Endothelial cell of umbilical vein (primary cell): Measurements from ENCODE around the gene GAS5. TPM values are rescaled to one million over a fixed set of nuclear protein-coding genes. Genes with fewer than 3 reads are reported as not detected.

ENCODE experiments used
- BruUV-seq: library from RNA; stranded (reverse); fragments of 400-500 nt; replicated peaks from 2 replicates; lab custom pipeline; 2021; lab: Mats Ljungman, UMichigan
- CTCF ChIA-PET: fragments of 300-600, 350-600 bp; sonication (Branson Sonifier 250); formaldehyde crosslinking; loops from one replicate; lab custom pipeline; 2021; ENCODE audit warnings: antibody characterized with exemption, inconsistent platforms; lab: Charles Lee
- POLR2A ChIA-PET: fragments of 300-600, 350-600 bp; sonication (Branson Sonifier 250); formaldehyde crosslinking; loops from one replicate; lab custom pipeline; 2021; ENCODE audit warnings: antibody characterized with exemption, inconsistent platforms; lab: Charles Lee
- DNase-seq: peaks from one replicate; pipeline ENCODE4 v3.0.0-alpha.2; 2011; ENCODE audit warnings: low read depth, low spot score
- FAIRE-seq: peaks from 2 replicates; lab custom pipeline; 2011; peaks lifted over from hg19 to GRCh38; lab: Jason Lieb, UNC
- H2AFZ ChIP-seq: 2 replicates; pipeline ENCODE4 v1.6.0; 2012; ENCODE audit warnings: low read depth, low read length, control low read depth, inconsistent platforms
- H3K27ac ChIP-seq: 2 replicates; pipeline ENCODE4 v1.5.1; 2011; ENCODE audit warnings: low read depth, mild to moderate bottlenecking, control low read depth, low read length, moderate library complexity; ENCODE audit not compliant: insufficient read depth
- H3K27me3 ChIP-seq, 2 experiments: 2 replicates each; pipeline versions ENCODE4 v1.6.0 to v1.6.1; 2011; ENCODE audit warnings: low read length in 2 of 2, mixed read lengths in 1 of 2; ENCODE audit not compliant: control insufficient read depth in 2 of 2, insufficient read depth in 2 of 2
- H3K36me3 ChIP-seq, 2 experiments: 2 replicates in 1 of 2; 3 replicates in 1 of 2; pipeline ENCODE4 v1.5.1; 2011; ENCODE audit warnings: low read length in 2 of 2, mild to moderate bottlenecking in 1 of 2, moderate library complexity in 1 of 2; ENCODE audit not compliant: control insufficient read depth in 2 of 2, insufficient read depth in 2 of 2; ENCODE audit errors: extremely low read depth in 1 of 2
- H3K4me1 ChIP-seq: 3 replicates; pipeline ENCODE4 v1.5.1; 2011; ENCODE audit warnings: mild to moderate bottlenecking, low read length; ENCODE audit not compliant: control insufficient read depth, insufficient read depth; ENCODE audit errors: extremely low read depth
- H3K4me2 ChIP-seq: 2 replicates; pipeline ENCODE4 v1.6.1; 2011; ENCODE audit warnings: low read length, control low read depth, mixed read lengths; ENCODE audit not compliant: insufficient read depth
- H3K4me3 ChIP-seq, 3 experiments: fragments of 200-600 bp in 1 of 3; sonication (generic), shearing (Covaris generic) in 1 of 3; replicated peaks in 1 of 3; 2 replicates each; pipeline ENCODE4 v1.5.1; 2011 to 2016; ENCODE audit warnings: control low read depth in 3 of 3, low read length in 3 of 3, mild to moderate bottlenecking in 2 of 3, inconsistent platforms in 1 of 3, low read depth in 1 of 3, moderate library complexity in 1 of 3; ENCODE audit not compliant: insufficient read depth in 1 of 3
- H3K79me2 ChIP-seq: 2 replicates; pipeline ENCODE4 v1.6.0; 2012; ENCODE audit warnings: low read length, inconsistent platforms; ENCODE audit not compliant: control insufficient read depth, insufficient read depth
- H3K9ac ChIP-seq: replicated peaks from 2 replicates; pipeline ENCODE3; 2011; ENCODE audit warnings: low read length, control low read depth; ENCODE audit not compliant: insufficient read depth; ENCODE audit errors: extremely low read depth
- H3K9me1 ChIP-seq: replicated peaks from 3 replicates; pipeline ENCODE4 v1.6.0; 2011; ENCODE audit warnings: mild to moderate bottlenecking, low read length; ENCODE audit not compliant: control insufficient read depth, insufficient read depth; ENCODE audit errors: extremely low read depth
- H3K9me3 ChIP-seq: replicated peaks from 2 replicates; pipeline ENCODE4 v1.5.1; 2012; ENCODE audit warnings: low read length, inconsistent platforms; ENCODE audit not compliant: control insufficient read depth, insufficient read depth
- H4K20me1 ChIP-seq: replicated peaks from 2 replicates; pipeline ENCODE3; 2011; ENCODE audit warnings: mild to moderate bottlenecking, low read length; ENCODE audit not compliant: control insufficient read depth, insufficient read depth; ENCODE audit errors: extremely low read depth
- EZH2 ChIP-seq: IDR thresholded peaks from 2 replicates; pipeline ENCODE4 v1.6.1; 2012; ENCODE audit warnings: borderline replicate concordance, low read depth, mild to moderate bottlenecking, moderate library complexity, low read length, inconsistent platforms; ENCODE audit not compliant: severe bottlenecking
- FOS ChIP-seq: IDR thresholded peaks from 2 replicates; pipeline ENCODE4 v1.6.1; 2011; ENCODE audit warnings: mild to moderate bottlenecking, low read length, moderate library complexity, borderline replicate concordance; ENCODE audit not compliant: insufficient read depth
- GATA2 ChIP-seq: IDR thresholded peaks from 2 replicates; pipeline ENCODE4 v1.7.0; 2011; ENCODE audit warnings: low read depth, mild to moderate bottlenecking, moderate library complexity, mixed read lengths, low read length; ENCODE audit not compliant: insufficient read length, insufficient read depth
- JUN ChIP-seq: IDR thresholded peaks from 2 replicates; pipeline ENCODE4 v1.6.1; 2011; ENCODE audit warnings: borderline replicate concordance, low read depth; ENCODE audit not compliant: insufficient read length, insufficient read depth
- MYC ChIP-seq: IDR thresholded peaks from one replicate; pipeline ENCODE4 v1.6.1; 2011; ENCODE audit warnings: mild to moderate bottlenecking, low read depth, low read length
- POLR2A ChIP-seq: IDR thresholded peaks from 2 replicates; pipeline ENCODE4 v1.6.1; 2012; ENCODE audit warnings: low read depth, mild to moderate bottlenecking, control low read depth, low read length
- POLR2AphosphoS5 ChIP-seq: IDR thresholded peaks from 2 replicates; pipeline ENCODE4 v1.6.1; 2012; ENCODE audit warnings: low read depth, mild to moderate bottlenecking, control low read depth, low read length, moderate library complexity; ENCODE audit not compliant: insufficient read depth
- dilution Hi-C: fragments of 300-500 bp; cut with MboI; formaldehyde crosslinking; loops from one replicate; pipeline ENCODE4 v1.15.0; 2019; ENCODE audit warnings: low sequenced_read_pairs; ENCODE audit not compliant: extremely low pct_ligation_motif_present
- intact Hi-C: fragments of 100-400 bp; cut with micrococcal nuclease; formaldehyde crosslinking; loops from one replicate; pipeline ENCODE4 v1.10.0; 2022
- polyA plus RNA-seq, 4 experiments: library from polyadenylated mRNA; depleted of rRNA in 3 of 4; stranded (reverse) in 3 of 4; unstranded in 1 of 4; fragments of >200 nt; gene quantifications; 2 replicates each; pipeline versions ENCODE4 v1.2.1 to v1.2.3, GENCODE V29; 2011 to 2012; ENCODE audit warnings: missing spikeins in 1 of 4
- total RNA-seq: library from RNA; stranded (reverse); gene quantifications from 2 replicates; pipeline ENCODE4 v1.2.3, GENCODE V29; 2021
- TF ChIP-seq, protein P1 (sequence below): IDR thresholded peaks from 2 replicates; pipeline ENCODE4 v1.6.1; 2011; ENCODE audit not compliant: insufficient read depth, insufficient read length
- TF ChIP-seq, protein P2 (sequence below), 2 donors: IDR thresholded peaks; 1 replicate in 1 of 2; 2 replicates in 1 of 2; pipeline ENCODE4 v1.5.1; 2011; ENCODE audit warnings: low read length in 2 of 2, mild to moderate bottlenecking in 2 of 2, moderate library complexity in 2 of 2, control low read depth in 1 of 2, inconsistent platforms in 1 of 2, low read depth in 1 of 2; ENCODE audit not compliant: insufficient read depth in 1 of 2; ENCODE audit errors: extremely low read depth in 1 of 2

GAS5 gene
- total and polyA plus RNA-seq, 2 donors (not counting 3 experiments of a cell fraction or from before 2014, with no cell fraction given), result 343 to 492 TPM

DNA sequence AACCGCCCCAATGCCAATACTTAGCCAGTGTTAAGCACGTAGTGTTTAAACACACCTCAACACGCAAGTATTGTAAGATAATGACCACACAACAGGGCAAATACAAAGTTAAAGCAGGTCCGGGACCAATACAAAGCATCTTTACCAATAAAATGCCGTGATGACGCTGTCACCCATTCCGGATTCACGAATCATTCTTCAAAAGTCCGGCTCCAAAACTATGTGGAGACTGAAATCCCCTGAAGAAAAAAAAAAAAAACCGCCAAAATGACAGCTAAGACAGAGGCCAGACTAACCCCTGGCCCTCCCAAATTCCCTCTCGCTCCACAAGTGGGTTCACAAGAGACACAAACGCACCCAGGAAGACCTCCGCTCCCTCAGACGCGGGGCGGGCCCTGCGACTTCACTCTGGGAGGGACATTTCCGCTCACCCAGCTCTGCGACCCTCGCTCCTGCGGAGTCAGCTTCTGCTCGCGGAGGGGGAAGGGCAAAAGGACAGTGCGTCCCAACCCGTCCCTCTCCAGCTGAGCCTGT is 43.9 kb downstream of the GAS5 start:
- TF ChIP-seq JUN (no peak), GATA2 (no peak), EZH2 (no peak), MYC (no peak), POLR2AphosphoS5 (no peak), FOS (no peak), POLR2A (no peak)
- TF ChIP-seq, protein P1, sequence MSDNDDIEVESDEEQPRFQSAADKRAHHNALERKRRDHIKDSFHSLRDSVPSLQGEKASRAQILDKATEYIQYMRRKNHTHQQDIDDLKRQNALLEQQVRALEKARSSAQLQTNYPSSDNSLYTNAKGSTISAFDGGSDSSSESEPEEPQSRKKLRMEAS, result no peak
- TF ChIP-seq, protein P2, sequence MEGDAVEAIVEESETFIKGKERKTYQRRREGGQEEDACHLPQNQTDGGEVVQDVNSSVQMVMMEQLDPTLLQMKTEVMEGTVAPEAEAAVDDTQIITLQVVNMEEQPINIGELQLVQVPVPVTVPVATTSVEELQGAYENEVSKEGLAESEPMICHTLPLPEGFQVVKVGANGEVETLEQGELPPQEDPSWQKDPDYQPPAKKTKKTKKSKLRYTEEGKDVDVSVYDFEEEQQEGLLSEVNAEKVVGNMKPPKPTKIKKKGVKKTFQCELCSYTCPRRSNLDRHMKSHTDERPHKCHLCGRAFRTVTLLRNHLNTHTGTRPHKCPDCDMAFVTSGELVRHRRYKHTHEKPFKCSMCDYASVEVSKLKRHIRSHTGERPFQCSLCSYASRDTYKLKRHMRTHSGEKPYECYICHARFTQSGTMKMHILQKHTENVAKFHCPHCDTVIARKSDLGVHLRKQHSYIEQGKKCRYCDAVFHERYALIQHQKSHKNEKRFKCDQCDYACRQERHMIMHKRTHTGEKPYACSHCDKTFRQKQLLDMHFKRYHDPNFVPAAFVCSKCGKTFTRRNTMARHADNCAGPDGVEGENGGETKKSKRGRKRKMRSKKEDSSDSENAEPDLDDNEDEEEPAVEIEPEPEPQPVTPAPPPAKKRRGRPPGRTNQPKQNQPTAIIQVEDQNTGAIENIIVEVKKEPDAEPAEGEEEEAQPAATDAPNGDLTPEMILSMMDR (IDR thresholded peaks at IDR 0.05; ENCODE audit: extremely low read depth in 1 of 2, insufficient read depth in 1 of 2, low read depth in 1 of 2, low read length in 2 of 2), result no peak
- peak overlapping the region; percentile 98 for H3K9ac ChIP-seq
- dilution Hi-C loops, result no loop called here
- H3K9me3 ChIP-seq, result no peaks in the 10 kb centered on the region
- no peaks in the 10 kb centered on the region for H3K9me1 ChIP-seq
- TSS peak; percentile 60 for BruUV-seq
- peak overlapping the region; percentile 92 for H3K27ac ChIP-seq
- DNase-seq (no peak), FAIRE-seq (no peak)
- H3K4me1 ChIP-seq, result peaks cover 15% of the 10 kb centered on the region
- H3K4me2 ChIP-seq, result peak overlapping the region; percentile 81
- H3K36me3 ChIP-seq, result no peaks in the 10 kb centered on the region
- H2AFZ ChIP-seq, result peak overlapping the region; percentile 52
- intact Hi-C loops, result loop anchor here (1.0 to 2.0 kb wide), 8 partner anchors 29 to 1079 kb away; partner anchors contain the start of genes KLHL20, RABGAP1L and ZBTB37
- peak overlapping the region; percentile 67 to 92 (median 87) for H3K4me3 ChIP-seq
- POLR2A ChIA-PET, result interaction anchor here (0.5 to 2.5 kb wide), 5 partner anchors 21 to 394 kb away, joined by 3 to 18 read pairs (median 4); partner anchors contain the start of genes GAS5 and ZBTB37
- CTCF ChIA-PET, result interaction anchor here (0.6 to 2.8 kb wide), 11 partner anchors 14 to 1082 kb away, joined by 3 to 49 read pairs (median 3); partner anchors contain the start of gene KLHL20
- peaks cover 52% of the 10 kb centered on the region for H3K79me2 ChIP-seq
- H3K27me3 ChIP-seq, result no peaks in the 10 kb centered on the region
- H4K20me1 ChIP-seq, result no peaks in the 10 kb centered on the region
